Panc1 (cell line): Measurements from ENCODE around the gene PSME3.

Experiments
- CTCF ChIP-seq: fragments of 450-650 bp; IDR thresholded peaks from 2 replicates; pipeline ENCODE4 v1.5.1; 2017; ENCODE audit warnings: mild to moderate bottlenecking
- POLR2AphosphoS5 ChIP-seq: IDR thresholded peaks from 2 replicates; pipeline ENCODE4 v1.6.1; 2012; ENCODE audit warnings: mild to moderate bottlenecking, low read depth, low read length, moderate library complexity
- REST ChIP-seq, 2 experiments: IDR thresholded peaks; 2 replicates each; pipeline ENCODE4 v1.6.1; 2011 to 2012; ENCODE audit warnings: low read depth in 2 of 2, control low read depth in 1 of 2, low read length in 1 of 2, mild to moderate bottlenecking in 1 of 2, moderate library complexity in 1 of 2; ENCODE audit not compliant: insufficient read depth in 1 of 2
- SIN3A ChIP-seq: IDR thresholded peaks from 2 replicates; pipeline ENCODE4 v1.6.1; 2012; ENCODE audit warnings: low read depth, mild to moderate bottlenecking, low read length, moderate library complexity, borderline replicate concordance; ENCODE audit not compliant: insufficient read depth
- TCF7L2 ChIP-seq: IDR thresholded peaks from 2 replicates; pipeline ENCODE4 v1.6.1; 2011; ENCODE audit warnings: mild to moderate bottlenecking, low read depth, low read length, inconsistent platforms

- TF ChIP-seq POLR2AphosphoS5 (no peak), SIN3A (no peak), CTCF (no peak), REST (IDR thresholded peaks at IDR 0.05; ENCODE audit: insufficient read depth in 1 of 2, low read depth in 2 of 2, low read length in 1 of 2) (no peak), TCF7L2 (no peak)
Observed at GRCh38 chr17:42832213-42832933, 824 bp upstream of the PSME3 start.
